Measurements from ENCODE around the gene CCR8. TPM values are rescaled to one million over a fixed set of nuclear protein-coding genes. Genes with fewer than 3 reads are reported as not detected.

The CCR8 gene
- total RNA-seq, 1 donor from 2014 or later: not detected

DNA sequence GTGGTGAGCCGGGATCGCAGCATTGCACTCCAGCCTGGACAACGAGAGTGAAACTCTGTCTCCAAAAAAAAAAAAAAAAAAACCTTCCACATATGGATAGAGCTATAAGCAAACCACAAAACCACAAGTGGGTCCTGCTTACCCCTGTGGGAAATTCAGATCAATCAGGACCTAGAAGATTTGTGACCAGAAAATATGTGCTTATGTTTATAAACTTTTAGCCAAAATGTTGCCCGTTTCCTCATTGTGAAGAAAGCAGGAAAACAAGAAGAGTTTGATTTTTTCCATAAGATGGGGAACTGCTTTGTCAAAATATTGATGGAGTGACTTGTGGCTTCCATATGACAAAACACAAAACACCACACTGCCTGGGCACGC lies 50.3 kb downstream of the CCR8 start:
- ATAC-seq (no peak), DNase-seq (ENCODE audit: low spot score) (no peak)
- intact Hi-C loops (cut with DNase I): no loop called here

DNA sequence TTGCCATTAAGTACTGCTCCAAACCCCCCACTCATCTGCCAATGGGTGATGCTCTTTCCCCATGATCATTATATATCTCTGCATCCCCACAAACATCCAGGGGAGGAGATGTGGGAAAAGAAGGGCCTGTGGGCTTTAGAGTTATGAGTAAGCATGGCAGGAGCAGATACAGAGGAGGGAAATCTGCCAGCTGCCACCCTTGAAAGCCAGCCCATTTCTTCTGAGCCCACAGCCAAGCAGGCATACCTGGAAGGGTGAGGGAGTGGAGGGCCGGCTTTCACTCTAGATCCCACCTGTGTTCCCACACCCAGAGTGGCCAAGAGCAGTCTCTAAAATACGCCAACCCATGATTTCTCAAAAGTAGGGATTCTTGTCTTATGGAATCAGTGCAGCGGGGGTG lies 51.9 kb downstream of the CCR8 start:
- intact Hi-C loops (cut with DNase I): no loop called here
- no peak for ATAC-seq

More for the DNA sequence above, 51.9 kb downstream of the CCR8 start:
- no peak for DNase-seq (ENCODE audit: low spot score)

Other genes starting within 250 kb of the CCR8 start
- gene GORASP1, start 222.1 kb upstream of the CCR8 start, total RNA-seq: 55.8 TPM
- gene TTC21A, start 222.0 kb upstream of the CCR8 start, total RNA-seq: 13.4 TPM
- 51.7 TPM for gene CSRNP1, start 176.1 kb upstream of the CCR8 start, total RNA-seq
- gene XIRP1, start 137.1 kb upstream of the CCR8 start, total RNA-seq: 0.04 TPM
- gene CX3CR1, start 49.7 kb upstream of the CCR8 start, total RNA-seq: 18.5 TPM
- gene SLC25A38, start 53.7 kb downstream of the CCR8 start, total RNA-seq: 20.4 TPM
- 447 TPM for gene RPSA, start 77.0 kb downstream of the CCR8 start, total RNA-seq
- 3.8 TPM for gene MOBP, start 138.0 kb downstream of the CCR8 start, total RNA-seq